Astrocyte of the spinal cord (primary cell): ENCODE results near the gene DPYSL3.

Experiments used
- DNase-seq: peaks from one replicate; pipeline ENCODE4 v3.0.0; 2011; ENCODE audit warnings: low read depth, low spot score
- H3K4me3 ChIP-seq: 2 replicates; pipeline ENCODE4 v1.5.1; 2011; ENCODE audit warnings: low read depth, mild to moderate bottlenecking, low read length, moderate library complexity
- in situ Hi-C: cut with HindIII; loops from 2 replicates; pipeline ENCODE4 v1.10.0; 2017; ENCODE audit warnings: low sequenced_read_pairs
- TF ChIP-seq, protein P1 (sequence below): IDR thresholded peaks from 2 replicates; pipeline ENCODE4 v1.5.1; 2012; ENCODE audit warnings: low read depth, mild to moderate bottlenecking, low read length, inconsistent platforms

DPYSL3 gene

DNA sequence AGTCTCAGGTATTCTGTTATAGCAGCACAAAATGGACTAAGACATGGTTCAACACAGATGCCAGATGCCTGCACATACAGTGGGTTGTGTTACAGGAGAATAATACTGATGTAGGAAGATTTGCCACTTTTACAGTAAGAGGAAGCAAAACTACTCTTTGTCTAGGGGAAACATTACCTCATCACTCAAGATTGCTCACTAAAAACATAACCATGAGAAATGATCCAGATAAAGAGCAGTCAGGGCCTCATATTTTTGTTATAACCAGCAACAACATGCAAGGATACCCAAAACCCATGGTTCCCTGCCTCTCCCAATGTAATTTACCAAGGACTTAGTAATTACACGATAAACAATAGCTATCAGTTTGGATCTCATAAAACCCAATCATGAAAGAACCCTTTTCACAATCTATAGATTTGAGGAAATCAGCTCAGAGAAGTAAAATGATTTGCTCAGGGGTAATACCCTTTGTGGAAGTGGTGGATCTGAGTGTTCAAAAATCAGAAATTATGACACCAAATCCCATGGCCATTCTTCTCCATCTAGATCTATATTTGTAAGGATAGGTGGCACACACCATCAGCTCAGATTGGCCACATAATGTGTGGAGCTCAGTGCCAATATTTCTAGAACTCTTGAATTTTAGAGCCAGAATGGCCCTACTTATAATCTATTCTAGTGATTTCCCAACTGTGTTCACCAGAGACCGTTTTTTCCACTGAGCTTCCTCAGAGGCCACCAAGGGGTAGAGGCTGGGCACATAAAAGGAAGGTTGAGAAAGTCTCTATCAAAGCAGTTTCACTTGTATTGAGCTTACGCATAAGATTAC is 27.8 kb downstream of the DPYSL3 start:
- peak; percentile 73 for DNase-seq
- H3K4me3 ChIP-seq: no peak overlapping the region
- TF ChIP-seq, protein P1, sequence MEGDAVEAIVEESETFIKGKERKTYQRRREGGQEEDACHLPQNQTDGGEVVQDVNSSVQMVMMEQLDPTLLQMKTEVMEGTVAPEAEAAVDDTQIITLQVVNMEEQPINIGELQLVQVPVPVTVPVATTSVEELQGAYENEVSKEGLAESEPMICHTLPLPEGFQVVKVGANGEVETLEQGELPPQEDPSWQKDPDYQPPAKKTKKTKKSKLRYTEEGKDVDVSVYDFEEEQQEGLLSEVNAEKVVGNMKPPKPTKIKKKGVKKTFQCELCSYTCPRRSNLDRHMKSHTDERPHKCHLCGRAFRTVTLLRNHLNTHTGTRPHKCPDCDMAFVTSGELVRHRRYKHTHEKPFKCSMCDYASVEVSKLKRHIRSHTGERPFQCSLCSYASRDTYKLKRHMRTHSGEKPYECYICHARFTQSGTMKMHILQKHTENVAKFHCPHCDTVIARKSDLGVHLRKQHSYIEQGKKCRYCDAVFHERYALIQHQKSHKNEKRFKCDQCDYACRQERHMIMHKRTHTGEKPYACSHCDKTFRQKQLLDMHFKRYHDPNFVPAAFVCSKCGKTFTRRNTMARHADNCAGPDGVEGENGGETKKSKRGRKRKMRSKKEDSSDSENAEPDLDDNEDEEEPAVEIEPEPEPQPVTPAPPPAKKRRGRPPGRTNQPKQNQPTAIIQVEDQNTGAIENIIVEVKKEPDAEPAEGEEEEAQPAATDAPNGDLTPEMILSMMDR: no peak
- in situ Hi-C loops: no loop called here

DNA sequence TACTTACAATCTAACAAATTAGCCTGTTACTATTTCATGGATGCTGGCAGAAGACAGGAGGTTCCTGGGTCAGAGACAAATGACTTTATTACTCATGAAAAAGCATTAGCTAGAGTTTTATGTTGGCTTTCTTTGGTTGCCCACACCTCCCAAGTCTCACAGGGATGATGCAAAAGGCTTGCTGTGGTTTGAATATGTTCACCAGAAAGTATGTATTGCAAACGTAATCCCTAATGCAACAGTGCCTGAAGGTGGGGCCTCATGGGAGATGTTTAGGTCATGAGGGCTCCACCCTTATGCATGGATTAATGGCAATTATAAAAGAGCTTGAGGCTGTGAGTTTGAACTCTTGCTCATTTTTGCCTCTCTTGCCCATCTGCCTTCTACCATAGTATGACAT is 28.5 kb downstream of the DPYSL3 start:
- TF ChIP-seq, protein P1: no peak
- H3K4me3 ChIP-seq: no peak overlapping the region
- peak; percentile 90 for DNase-seq
- in situ Hi-C loops: no loop called here

DNA sequence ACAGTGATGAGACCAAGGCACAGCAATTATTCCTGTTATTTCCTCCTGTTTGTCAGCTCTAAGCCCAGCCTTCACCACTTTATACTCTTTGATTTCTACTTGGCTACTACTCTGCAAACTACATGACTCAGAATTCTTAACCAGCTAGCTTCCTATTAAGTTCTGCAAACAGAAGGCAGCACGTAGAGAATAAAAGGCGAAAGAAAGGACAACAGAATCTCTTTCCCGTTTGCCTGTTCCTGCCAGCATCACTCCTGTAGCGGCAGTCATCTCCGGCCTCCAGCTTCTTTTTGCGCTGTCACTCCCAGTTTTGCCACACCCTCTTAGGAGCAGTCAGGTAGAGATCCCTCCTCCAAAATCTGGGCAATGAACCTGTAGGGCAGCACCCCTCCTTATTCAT is 29.9 kb downstream of the DPYSL3 start:
- in situ Hi-C loops: no loop called here
- H3K4me3 ChIP-seq: no peak overlapping the region
- DNase-seq: peak; percentile 77
- TF ChIP-seq, protein P1: no peak

DNA sequence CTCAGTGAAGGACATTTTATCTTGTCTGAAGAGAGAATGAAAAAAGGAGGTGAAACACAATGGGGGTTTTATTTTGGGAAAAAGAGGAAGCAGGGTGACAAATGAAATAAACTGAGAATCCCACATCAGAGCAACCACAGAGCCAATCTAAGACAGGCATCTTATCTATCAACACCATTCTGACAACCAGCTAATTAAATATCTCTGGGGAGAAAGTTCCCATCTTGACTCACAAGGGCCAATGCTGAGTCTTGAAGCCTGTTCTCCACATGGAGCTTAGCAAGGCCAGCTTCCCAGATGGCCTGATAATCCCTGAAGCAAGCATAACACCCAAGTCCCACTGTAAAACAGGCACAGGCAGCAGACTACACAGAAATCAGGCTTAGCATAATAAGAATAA is 30.4 kb downstream of the DPYSL3 start:
- TF ChIP-seq, protein P1: no peak
- no peak for DNase-seq
- in situ Hi-C loops: no loop called here
- no peak overlapping the region for H3K4me3 ChIP-seq

- no peak for DNase-seq
- H3K4me3 ChIP-seq: no peak overlapping the region
- TF ChIP-seq, protein P1: no peak
- in situ Hi-C loops: no loop called here
Observed at GRCh38 chr5:147474140-147474539, 35.7 kb downstream of the DPYSL3 start.

- H3K4me3 ChIP-seq: no peak overlapping the region
- DNase-seq: no peak
- TF ChIP-seq, protein P1: no peak
- in situ Hi-C loops: no loop called here
Observed at GRCh38 chr5:147472664-147473475, 37.0 kb downstream of the DPYSL3 start.
